CD14-positive monocyte (primary cell): ENCODE measurements around the gene MPLKIP. TPM values are rescaled to one million over a fixed set of nuclear protein-coding genes. Genes with fewer than 3 reads are reported as not detected.

Experiments
- DNase-seq, 3 donors: peaks; one replicate each; pipeline ENCODE4 v3.0.0-alpha.2; 2011 to 2022
- H2AFZ ChIP-seq: 2 replicates; pipeline ENCODE4 v1.6.0; 2012; ENCODE audit warnings: mild to moderate bottlenecking, low read depth, low read length, inconsistent platforms; ENCODE audit not compliant: insufficient read depth, poor library complexity, severe bottlenecking
- H3K27ac ChIP-seq, 2 donors: 1 replicate in 1 of 2; 2 replicates in 1 of 2; pipeline ENCODE4 v1.5.1; 2012 to 2013; ENCODE audit warnings: low read length in 2 of 2, control low read depth in 1 of 2, inconsistent platforms in 1 of 2, low read depth in 1 of 2, mild to moderate bottlenecking in 1 of 2
- H3K27me3 ChIP-seq, 2 donors: one replicate each; pipeline versions ENCODE4 v1.6.0 to v1.6.1; 2011 to 2013; ENCODE audit warnings: low read length in 2 of 2; ENCODE audit not compliant: control insufficient read depth in 2 of 2, insufficient read depth in 2 of 2
- H3K36me3 ChIP-seq, 2 donors: replicated peaks in 1 of 2; 1 replicate in 1 of 2; 2 replicates in 1 of 2; pipeline versions ENCODE4 v1.5.1 to v1.6.1; 2012 to 2013; ENCODE audit warnings: low read length in 2 of 2, control low read depth in 1 of 2, inconsistent platforms in 1 of 2, mild to moderate bottlenecking in 1 of 2; ENCODE audit not compliant: insufficient read depth in 2 of 2, control insufficient read depth in 1 of 2
- H3K4me1 ChIP-seq, 2 donors: 1 replicate in 1 of 2; 2 replicates in 1 of 2; pipeline versions ENCODE4 v1.5.1 to v1.6.1; 2012 to 2013; ENCODE audit warnings: low read length in 2 of 2, control low read depth in 1 of 2, inconsistent platforms in 1 of 2, mild to moderate bottlenecking in 1 of 2, moderate library complexity in 1 of 2; ENCODE audit not compliant: insufficient read depth in 2 of 2, control insufficient read depth in 1 of 2
- H3K4me2 ChIP-seq: replicated peaks from 2 replicates; pipeline ENCODE3; 2012; ENCODE audit warnings: low read length, moderate library complexity, mild to moderate bottlenecking; ENCODE audit not compliant: poor library complexity, severe bottlenecking; ENCODE audit errors: extremely low read depth
- H3K4me3 ChIP-seq, 3 experiments: fragments of 200-600 bp in 1 of 3; sonication (generic) in 1 of 3; replicated peaks in 1 of 3; 1 replicate in 2 of 3; 2 replicates in 1 of 3; pipeline ENCODE4 v1.5.1; 2011 to 2013; ENCODE audit warnings: low read length in 3 of 3, mild to moderate bottlenecking in 3 of 3, control low read depth in 2 of 3, low read depth in 2 of 3, inconsistent platforms in 1 of 3, moderate library complexity in 1 of 3
- H3K79me2 ChIP-seq: 2 replicates; pipeline ENCODE4 v1.6.0; 2012; ENCODE audit warnings: mild to moderate bottlenecking, control low read depth, inconsistent platforms, low read length, moderate library complexity; ENCODE audit not compliant: insufficient read depth
- H3K9ac ChIP-seq: 2 replicates; pipeline ENCODE4 v1.6.0; 2017; ENCODE audit warnings: low read length, mild to moderate bottlenecking; ENCODE audit not compliant: insufficient read depth, poor library complexity, severe bottlenecking
- H3K9me3 ChIP-seq, 2 donors: replicated peaks in 1 of 2; 1 replicate in 1 of 2; 2 replicates in 1 of 2; pipeline versions ENCODE4 v1.5.1 to v1.6.1; 2012 to 2013; ENCODE audit warnings: low read length in 2 of 2, control low read depth in 1 of 2; ENCODE audit not compliant: control insufficient read depth in 1 of 2, insufficient read depth in 1 of 2
- H4K20me1 ChIP-seq: 2 replicates; pipeline ENCODE4 v1.6.0; 2012; ENCODE audit warnings: mild to moderate bottlenecking, low read length, control low read depth, moderate library complexity; ENCODE audit not compliant: insufficient read depth
- H3K27ac Mint-ChIP-seq, 7 donors: one replicate each; pipeline ENCODE4 v1.8.0; 2020; ENCODE audit warnings: mild to moderate bottlenecking in 7 of 7, mixed read lengths in 7 of 7, moderate library complexity in 6 of 7, inconsistent platforms in 2 of 7
- H3K27me3 Mint-ChIP-seq, 3 donors: one replicate each; pipeline ENCODE4 v1.8.0; 2021 to 2022; ENCODE audit warnings: low read depth in 3 of 3, mild to moderate bottlenecking in 3 of 3, mixed read lengths in 3 of 3, moderate library complexity in 3 of 3, inconsistent platforms in 1 of 3
- H3K36me3 Mint-ChIP-seq, 2 donors: one replicate each; pipeline ENCODE4 v1.8.0; 2020; ENCODE audit warnings: mixed read lengths in 2 of 2, inconsistent platforms in 1 of 2, mild to moderate bottlenecking in 1 of 2
- H3K4me1 Mint-ChIP-seq: one replicate; pipeline ENCODE4 v1.8.0; 2020; ENCODE audit warnings: mild to moderate bottlenecking, mixed read lengths
- H3K4me3 Mint-ChIP-seq, 2 donors: one replicate each; pipeline ENCODE4 v1.8.0; 2020; ENCODE audit warnings: mild to moderate bottlenecking in 2 of 2, mixed read lengths in 2 of 2, moderate library complexity in 1 of 2
- H3K9me3 Mint-ChIP-seq, 7 donors: one replicate each; pipeline ENCODE4 v1.8.0; 2020 to 2022; ENCODE audit warnings: mixed read lengths in 7 of 7, mild to moderate bottlenecking in 6 of 7, moderate library complexity in 6 of 7, inconsistent platforms in 2 of 7
- CTCF ChIP-seq: fragments of 200-600 bp; IDR thresholded peaks from one replicate; pipeline ENCODE4 v1.8.0; 2022; ENCODE audit warnings: antibody characterized with exemption, mild to moderate bottlenecking
- WGBS: methylation state at CpG from one replicate; pipeline ENCODE4 v1.1.5; 2013; ENCODE audit warnings: missing lambda C conversion rate; ENCODE audit not compliant: insufficient coverage; 5-methylcytosine and 5-hydroxymethylcytosine counted together
- intact Hi-C, 2 donors: fragments of 100-400 bp; cut with micrococcal nuclease; formaldehyde crosslinking; loops; one replicate each; pipeline versions ENCODE4 v1.15.0 to v1.15.1; 2023
- polyA plus RNA-seq, 3 donors: library from polyadenylated mRNA; depleted of rRNA in 1 of 3; unstranded in 2 of 3; stranded (reverse) in 1 of 3; fragments of 300-500 nt in 2 of 3; fragments of >200 nt in 1 of 3; fragmentation: Illumina TruSeq in 2 of 3; gene quantifications; 1 replicate in 2 of 3; 2 replicates in 1 of 3; pipeline ENCODE4 v1.2.3, GENCODE V29; 2012 to 2021

MPLKIP gene
- polyA plus RNA-seq, 3 donors, result 17.4 to 71.8 (median 64.0) TPM

GRCh38 chr7:40099837-40100236 is 34.6 kb downstream of the MPLKIP start:
- H3K36me3 ChIP-seq, result peaks cover 23 to 40% of the 10 kb centered on the region in 2 donors
- H3K4me2 ChIP-seq, result no peak overlapping the region
- H3K4me3 ChIP-seq, result no peak overlapping the region
- Mint-ChIP-seq H3K27ac (no peak overlapping the region), H3K9me3 (no peaks in the 10 kb centered on the region), H3K36me3 (peaks cover 24 to 39% of the 10 kb centered on the region in 2 donors), H3K4me1 (no peaks in the 10 kb centered on the region), H3K4me3 (no peak overlapping the region), H3K27me3 (peaks cover 0 to 2% (median 0%) of the 10 kb centered on the region in 3 donors)
- H3K9ac ChIP-seq, result no peak overlapping the region
- intact Hi-C loops, result no loop called here
- 100% methylated on average over 2 of the region's 4 CpGs for WGBS
- DNase-seq, result no peak
- H3K9me3 ChIP-seq, result no peaks in the 10 kb centered on the region
- no peak overlapping the region for H2AFZ ChIP-seq
- no peaks in the 10 kb centered on the region for H3K79me2 ChIP-seq
- no peaks in the 10 kb centered on the region for H3K4me1 ChIP-seq
- TF ChIP-seq CTCF, result no peak
- H3K27ac ChIP-seq, result no peak overlapping the region
- peaks cover 8% of the 10 kb centered on the region for H4K20me1 ChIP-seq
- no peaks in the 10 kb centered on the region for H3K27me3 ChIP-seq

- H3K27me3 Mint-ChIP-seq, result peaks cover 0 to 2% (median 0%) of the 10 kb centered on the region in 3 donors
- H3K36me3 Mint-ChIP-seq, result peaks cover 34 to 49% of the 10 kb centered on the region in 2 donors
- TF ChIP-seq CTCF, result no peak
- no peak overlapping the region for H3K27ac Mint-ChIP-seq
- Histone ChIP-seq H3K4me3 (no peak overlapping the region), H3K27ac (no peak overlapping the region), H3K9me3 (no peaks in the 10 kb centered on the region), H4K20me1 (peaks cover 8% of the 10 kb centered on the region), H2AFZ (no peak overlapping the region), H3K36me3 (peaks cover 34 to 50% of the 10 kb centered on the region in 2 donors), H3K27me3 (no peaks in the 10 kb centered on the region), H3K4me1 (no peaks in the 10 kb centered on the region), H3K4me2 (no peak overlapping the region), H3K9ac (no peak overlapping the region), H3K79me2 (no peaks in the 10 kb centered on the region)
- H3K4me3 Mint-ChIP-seq, result no peak overlapping the region
- intact Hi-C loops, result no loop called here
- no peaks in the 10 kb centered on the region for H3K4me1 Mint-ChIP-seq
- no peak for DNase-seq
- no peaks in the 10 kb centered on the region for H3K9me3 Mint-ChIP-seq
Measured at GRCh38 chr7:40098810-40099209, 35.6 kb downstream of the MPLKIP start.
